ENCODE results near the gene FBRS.
A peak's percentile ranks its signal among the peaks of the same experiment; 100 is the strongest.

The FBRS gene

GRCh38 chr16:30658731-30659506 is 688 bp downstream of the FBRS start (continued):
- TF ChIP-seq TSHZ1 (tag by site-specific recombination; IDR thresholded peaks at IDR 0.05; ENCODE audit: borderline replicate concordance) (no peak), ZBTB8A (tag by site-specific recombination; IDR thresholded peaks at IDR 0.05) (peak; percentile 53; the same call in 1 of the 2 replicates), ZNF776 (tag by site-specific recombination; IDR thresholded peaks at IDR 0.05; ENCODE audit: borderline replicate concordance) (no peak), ZNF549 (tag by site-specific recombination; IDR thresholded peaks at IDR 0.05) (no peak), ZNF169 (tag by site-specific recombination; IDR thresholded peaks at IDR 0.05) (no peak), PRDM6 (tag by site-specific recombination; IDR thresholded peaks at IDR 0.05) (0 out of 2 replicates have a peak, but pooled peaks have one; percentile 19), ZFP69B (tag by site-specific recombination; IDR thresholded peaks at IDR 0.05) (peak; percentile 100), KLF1 (tag by site-specific recombination; IDR thresholded peaks at IDR 0.05) (no peak), ZNF558 (tag by site-specific recombination; IDR thresholded peaks at IDR 0.05) (no peak), ZNF112 (tag by site-specific recombination; IDR thresholded peaks at IDR 0.05) (no peak), ZNF596 (tag by site-specific recombination; IDR thresholded peaks at IDR 0.05) (0 out of 2 replicates have a peak, but pooled peaks have one; percentile 7), ZNF335 (tag by site-specific recombination; conservative IDR thresholded peaks at IDR 0.05) (peak; percentile 99), ZNF157 (tag by site-specific recombination; IDR thresholded peaks at IDR 0.05) (no peak), ZBTB48 (tag by site-specific recombination; IDR thresholded peaks at IDR 0.05) (peak; percentile 92), FEZF1 (tag by site-specific recombination; IDR thresholded peaks at IDR 0.05) (0 out of 2 replicates have a peak, but pooled peaks have one; percentile 5), ZXDB (tag by site-specific recombination; IDR thresholded peaks at IDR 0.05) (peak; percentile 87), ZNF561 (tag by site-specific recombination; IDR thresholded peaks at IDR 0.05; ENCODE audit: borderline replicate concordance) (peak; percentile 74; the same call in 1 of the 2 replicates), HOXA7 (CRISPR knock-in tag; IDR thresholded peaks at IDR 0.05; ENCODE audit: borderline replicate concordance) (no peak), MZF1 (tag by site-specific recombination; IDR thresholded peaks at IDR 0.05; ENCODE audit: borderline replicate concordance) (no peak), ZSCAN30 (tag by site-specific recombination; IDR thresholded peaks at IDR 0.05) (peak; percentile 86), PRDM10 (tag by site-specific recombination; IDR thresholded peaks at IDR 0.05) (0 out of 2 replicates have a peak, but pooled peaks have one; percentile 59), GLIS2 (tag by site-specific recombination; IDR thresholded peaks at IDR 0.05) (peak; percentile 69), ZNF146 (tag by site-specific recombination; IDR thresholded peaks at IDR 0.05) (no peak)
- TF ChIP-seq, protein P1, sequence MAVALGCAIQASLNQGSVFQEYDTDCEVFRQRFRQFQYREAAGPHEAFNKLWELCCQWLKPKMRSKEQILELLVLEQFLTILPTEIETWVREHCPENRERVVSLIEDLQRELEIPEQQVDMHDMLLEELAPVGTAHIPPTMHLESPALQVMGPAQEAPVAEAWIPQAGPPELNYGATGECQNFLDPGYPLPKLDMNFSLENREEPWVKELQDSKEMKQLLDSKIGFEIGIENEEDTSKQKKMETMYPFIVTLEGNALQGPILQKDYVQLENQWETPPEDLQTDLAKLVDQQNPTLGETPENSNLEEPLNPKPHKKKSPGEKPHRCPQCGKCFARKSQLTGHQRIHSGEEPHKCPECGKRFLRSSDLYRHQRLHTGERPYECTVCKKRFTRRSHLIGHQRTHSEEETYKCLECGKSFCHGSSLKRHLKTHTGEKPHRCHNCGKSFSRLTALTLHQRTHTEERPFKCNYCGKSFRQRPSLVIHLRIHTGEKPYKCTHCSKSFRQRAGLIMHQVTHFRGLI (tag by site-specific recombination; IDR thresholded peaks at IDR 0.05) = 0 out of 2 replicates have a peak, but pooled peaks have one; percentile 11
- TF ChIP-seq, protein P2, sequence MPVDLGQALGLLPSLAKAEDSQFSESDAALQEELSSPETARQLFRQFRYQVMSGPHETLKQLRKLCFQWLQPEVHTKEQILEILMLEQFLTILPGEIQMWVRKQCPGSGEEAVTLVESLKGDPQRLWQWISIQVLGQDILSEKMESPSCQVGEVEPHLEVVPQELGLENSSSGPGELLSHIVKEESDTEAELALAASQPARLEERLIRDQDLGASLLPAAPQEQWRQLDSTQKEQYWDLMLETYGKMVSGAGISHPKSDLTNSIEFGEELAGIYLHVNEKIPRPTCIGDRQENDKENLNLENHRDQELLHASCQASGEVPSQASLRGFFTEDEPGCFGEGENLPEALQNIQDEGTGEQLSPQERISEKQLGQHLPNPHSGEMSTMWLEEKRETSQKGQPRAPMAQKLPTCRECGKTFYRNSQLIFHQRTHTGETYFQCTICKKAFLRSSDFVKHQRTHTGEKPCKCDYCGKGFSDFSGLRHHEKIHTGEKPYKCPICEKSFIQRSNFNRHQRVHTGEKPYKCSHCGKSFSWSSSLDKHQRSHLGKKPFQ (tag by site-specific recombination; IDR thresholded peaks at IDR 0.05) = no peak
- TF ChIP-seq, protein P3, sequence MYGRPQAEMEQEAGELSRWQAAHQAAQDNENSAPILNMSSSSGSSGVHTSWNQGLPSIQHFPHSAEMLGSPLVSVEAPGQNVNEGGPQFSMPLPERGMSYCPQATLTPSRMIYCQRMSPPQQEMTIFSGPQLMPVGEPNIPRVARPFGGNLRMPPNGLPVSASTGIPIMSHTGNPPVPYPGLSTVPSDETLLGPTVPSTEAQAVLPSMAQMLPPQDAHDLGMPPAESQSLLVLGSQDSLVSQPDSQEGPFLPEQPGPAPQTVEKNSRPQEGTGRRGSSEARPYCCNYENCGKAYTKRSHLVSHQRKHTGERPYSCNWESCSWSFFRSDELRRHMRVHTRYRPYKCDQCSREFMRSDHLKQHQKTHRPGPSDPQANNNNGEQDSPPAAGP (tag by site-specific recombination; IDR thresholded peaks at IDR 0.05) = 0 out of 2 replicates have a peak, but pooled peaks have one; percentile 45

Measured in HEK293 (cell line).